Nephron progenitor cell (in vitro differentiated cells): ENCODE results near the gene SIVA1.

Experiments used
- DNase-seq: peaks from one replicate; pipeline ENCODE4 v3.0.0; 2021
- H3K27ac Mint-ChIP-seq: 2 replicates; pipeline ENCODE4 v1.8.0; 2021; ENCODE audit warnings: mild to moderate bottlenecking, moderate library complexity, mixed read lengths
- H3K27me3 Mint-ChIP-seq: 2 replicates; pipeline ENCODE4 v1.8.0; 2021; ENCODE audit warnings: mild to moderate bottlenecking, low read depth, mixed read lengths; ENCODE audit not compliant: poor library complexity
- H3K36me3 Mint-ChIP-seq: 2 replicates; pipeline ENCODE4 v1.8.0; 2021; ENCODE audit warnings: low read depth, mixed read lengths
- H3K4me1 Mint-ChIP-seq: 2 replicates; pipeline ENCODE4 v1.8.0; 2021; ENCODE audit warnings: mixed read lengths
- H3K4me3 Mint-ChIP-seq: 2 replicates; pipeline ENCODE4 v1.8.0; 2021; ENCODE audit warnings: mild to moderate bottlenecking, moderate library complexity, mixed read lengths
- H3K9me3 Mint-ChIP-seq: 2 replicates; pipeline ENCODE4 v1.8.0; 2021; ENCODE audit warnings: mild to moderate bottlenecking, moderate library complexity, mixed read lengths
- CTCF ChIP-seq: fragments of 200-600 bp; sonication (generic); IDR thresholded peaks from 2 replicates; pipeline ENCODE4 v1.5.0; 2021; ENCODE audit warnings: antibody characterized with exemption

Gene SIVA1

GRCh38 chr14:104714066-104714465, 38.9 kb upstream of the SIVA1 start:
- DNase-seq: no peak
- Mint-ChIP-seq H3K4me3 (no peak overlapping the region), H3K36me3 (peaks cover 9% of the 10 kb centered on the region), H3K27ac (no peak overlapping the region), H3K9me3 (no peaks in the 10 kb centered on the region), H3K27me3 (no peaks in the 10 kb centered on the region), H3K4me1 (peaks cover 10% of the 10 kb centered on the region)
- TF ChIP-seq CTCF: no peak

DNA sequence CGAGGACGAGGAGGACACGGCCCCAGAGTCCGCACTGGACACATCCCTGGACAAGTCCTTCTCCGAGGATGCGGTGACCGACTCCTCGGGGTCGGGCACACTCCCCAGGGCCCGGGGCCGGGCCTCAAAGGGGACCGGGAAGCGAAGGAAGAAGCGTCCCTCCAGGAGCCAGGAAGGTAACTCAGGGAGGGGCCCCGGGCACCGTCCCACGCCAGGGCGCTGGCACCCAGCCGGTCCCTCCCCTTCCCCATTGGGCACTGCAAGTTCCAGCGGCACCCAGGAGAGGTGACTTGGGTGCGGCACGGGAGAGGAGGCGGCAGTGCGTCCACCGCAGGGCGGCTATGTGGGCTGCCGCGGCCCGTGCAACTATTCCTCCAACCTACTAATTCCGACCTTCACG, 38.3 kb upstream of the SIVA1 start:
- Mint-ChIP-seq H3K27me3 (no peaks in the 10 kb centered on the region), H3K36me3 (peaks cover 9% of the 10 kb centered on the region), H3K4me1 (peaks cover 10% of the 10 kb centered on the region), H3K9me3 (no peaks in the 10 kb centered on the region), H3K4me3 (no peak overlapping the region), H3K27ac (no peak overlapping the region)
- no peak for TF ChIP-seq CTCF
- DNase-seq: no peak

DNA sequence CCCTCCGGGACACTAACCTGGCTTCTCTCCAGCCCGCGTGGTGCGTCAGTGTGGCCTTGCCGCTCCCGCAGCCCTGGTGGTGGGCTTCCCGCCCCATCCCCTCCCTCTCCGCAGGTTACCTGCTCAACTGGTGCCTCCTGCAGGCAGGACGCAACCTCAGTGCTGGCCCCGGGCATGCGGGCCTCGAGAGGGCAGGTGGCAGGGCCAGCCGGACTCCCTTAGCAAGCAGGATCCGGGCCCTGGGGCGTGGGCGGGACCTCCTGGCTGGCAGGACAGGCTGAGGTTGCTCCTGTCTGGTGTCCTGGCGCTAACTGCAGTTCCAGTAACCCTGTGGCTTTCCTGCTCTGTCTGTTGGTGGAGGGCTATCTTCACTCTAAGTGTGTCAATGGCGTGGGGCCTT, 37.5 kb upstream of the SIVA1 start:
- Mint-ChIP-seq H3K27me3 (no peaks in the 10 kb centered on the region), H3K27ac (no peak overlapping the region), H3K4me3 (no peak overlapping the region), H3K9me3 (no peaks in the 10 kb centered on the region), H3K4me1 (peaks cover 6% of the 10 kb centered on the region), H3K36me3 (peaks cover 14% of the 10 kb centered on the region)
- no peak for DNase-seq
- TF ChIP-seq CTCF: no peak

DNA sequence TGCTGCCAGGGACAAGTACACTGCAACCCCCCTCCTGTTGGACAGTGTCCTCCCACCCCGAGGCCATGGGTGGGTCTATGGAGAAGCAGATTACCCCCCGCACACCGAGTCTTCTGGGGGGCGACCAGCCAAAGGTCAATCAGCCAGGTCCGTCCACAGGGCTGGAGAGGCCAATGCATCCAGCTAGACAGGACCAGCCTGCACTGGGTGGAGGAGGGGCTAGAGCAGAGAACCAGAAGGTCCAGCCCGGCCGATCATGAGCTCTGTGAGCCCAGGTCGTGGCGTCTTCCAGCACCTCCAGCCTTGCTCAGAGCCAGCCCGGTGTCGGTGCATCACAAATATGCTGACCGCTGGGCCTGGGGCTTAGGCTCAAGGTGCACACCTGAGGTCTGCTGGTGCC, 37.1 kb upstream of the SIVA1 start:
- H3K4me3 Mint-ChIP-seq: no peak overlapping the region
- TF ChIP-seq CTCF: no peak
- H3K27me3 Mint-ChIP-seq: no peaks in the 10 kb centered on the region
- H3K27ac Mint-ChIP-seq: no peak overlapping the region
- DNase-seq: no peak
- peaks cover 5% of the 10 kb centered on the region for H3K4me1 Mint-ChIP-seq
- no peaks in the 10 kb centered on the region for H3K9me3 Mint-ChIP-seq
- peaks cover 14% of the 10 kb centered on the region for H3K36me3 Mint-ChIP-seq

GRCh38 chr14:104717137-104717536, 35.8 kb upstream of the SIVA1 start:
- TF ChIP-seq CTCF: no peak
- DNase-seq: no peak
- peaks cover 14% of the 10 kb centered on the region for H3K36me3 Mint-ChIP-seq
- no peak overlapping the region for H3K4me3 Mint-ChIP-seq
- H3K4me1 Mint-ChIP-seq: peaks cover 5% of the 10 kb centered on the region
- H3K27me3 Mint-ChIP-seq: peaks cover 2% of the 10 kb centered on the region
- no peak overlapping the region for H3K27ac Mint-ChIP-seq
- H3K9me3 Mint-ChIP-seq: no peaks in the 10 kb centered on the region

DNA sequence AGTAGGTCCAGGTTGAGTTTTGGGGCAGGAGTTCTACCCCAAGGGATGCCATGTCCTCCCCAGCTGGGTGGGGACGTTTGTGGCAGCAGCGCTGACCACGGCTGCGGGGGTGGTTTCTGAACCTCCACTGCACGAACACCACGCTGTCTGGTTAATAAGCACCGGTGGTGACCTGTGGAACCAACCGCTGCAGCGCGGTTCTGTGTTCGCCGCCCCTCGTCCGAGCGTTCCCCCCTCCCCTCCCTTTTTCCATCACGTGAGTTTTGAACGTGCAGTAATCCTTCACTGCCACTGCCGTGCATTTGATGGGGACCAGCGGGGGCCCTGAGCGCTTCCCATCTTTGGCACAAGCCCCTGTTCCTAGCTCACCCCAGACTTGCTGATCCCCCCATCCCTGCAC, 35.3 kb upstream of the SIVA1 start:
- Mint-ChIP-seq H3K27ac (no peak overlapping the region), H3K4me1 (peaks cover 9% of the 10 kb centered on the region), H3K27me3 (peaks cover 2% of the 10 kb centered on the region), H3K4me3 (no peak overlapping the region), H3K9me3 (no peaks in the 10 kb centered on the region), H3K36me3 (peaks cover 14% of the 10 kb centered on the region)
- no peak for TF ChIP-seq CTCF
- no peak for DNase-seq
